HepG2 (cell line): ENCODE measurements around the gene CD151. TPM values are rescaled to one million over a fixed set of nuclear protein-coding genes. Genes with fewer than 3 reads are reported as not detected.

ENCODE experiments used
- ATAC-seq: fragments of 200-7000 bp; cut with Tn5 transposase; 3 replicates; pipeline ENCODE4 v1.9.1; 2020; ENCODE audit warnings: mild to moderate bottlenecking, moderate library complexity
- BruUV-seq: library from RNA; stranded (reverse); fragments of 400-500 nt; replicated peaks from 2 replicates; lab custom pipeline; 2021; lab: Mats Ljungman, UMichigan
- CTCF ChIA-PET: fragments of 300-600 bp; formaldehyde crosslinking; extraction: SDS; loops from one replicate; lab custom pipeline; 2021; ENCODE audit warnings: low total read pairs, inconsistent platforms, low intra/inter-chr PET ratio; lab: Yijun Ruan, JAX
- POLR2A ChIA-PET: fragments of 350-600 bp; sonication (Branson Sonifier 250); formaldehyde crosslinking; loops from one replicate; lab custom pipeline; 2020; ENCODE audit warnings: antibody characterized with exemption, inconsistent platforms; lab: Yijun Ruan, JAX
- DNase-seq: peaks from one replicate; pipeline ENCODE4 v3.0.0-alpha.2; 2015; ENCODE audit warnings: low spot score
- FAIRE-seq: peaks from 3 replicates; lab custom pipeline; 2011; peaks lifted over from hg19 to GRCh38; lab: Jason Lieb, UNC
- H2AFZ ChIP-seq: one replicate; pipeline ENCODE4 v1.6.1; 2011; ENCODE audit warnings: low read length, inconsistent platforms
- H3K27ac ChIP-seq: fragments of 300-600 bp; 3 replicates; pipeline ENCODE4 v1.8.0; 2011; ENCODE audit warnings: mixed run types, mild to moderate bottlenecking, mixed read lengths, low read length, inconsistent platforms; ENCODE audit not compliant: insufficient read depth; ENCODE audit errors: extremely low read length
- H3K27me3 ChIP-seq, 2 experiments: fragments of 200-600 bp in 1 of 2; 2 replicates in 1 of 2; 3 replicates in 1 of 2; pipeline versions ENCODE4 v1.6.0 to v1.8.0; 2011; ENCODE audit warnings: low read length in 2 of 2, mild to moderate bottlenecking in 2 of 2, moderate library complexity in 2 of 2, inconsistent platforms in 1 of 2; ENCODE audit not compliant: insufficient read depth in 2 of 2, control insufficient read depth in 1 of 2
- H3K36me3 ChIP-seq, 2 experiments: fragments of 200-600 bp in 1 of 2; replicated peaks in 1 of 2; 2 replicates in 1 of 2; 3 replicates in 1 of 2; pipeline versions ENCODE4 v1.5.1 to v1.8.0; 2011; ENCODE audit warnings: low read length in 2 of 2, inconsistent platforms in 1 of 2; ENCODE audit not compliant: insufficient read depth in 2 of 2, control insufficient read depth in 1 of 2
- H3K4me1 ChIP-seq: 2 replicates; pipeline ENCODE4 v1.5.1; 2012; ENCODE audit warnings: low read length, inconsistent platforms; ENCODE audit not compliant: insufficient read depth
- H3K4me2 ChIP-seq: 2 replicates; pipeline ENCODE4 v1.6.0; 2011; ENCODE audit warnings: low read depth, low read length, inconsistent platforms
- H3K4me3 ChIP-seq, 3 experiments: fragments of 200-600 bp in 1 of 3; sonication (generic), shearing (Covaris generic) in 1 of 3; replicated peaks in 1 of 3; 2 replicates each; pipeline ENCODE4 v1.5.1; 2011 to 2016; ENCODE audit warnings: low read length in 3 of 3, inconsistent platforms in 2 of 3, low read depth in 2 of 3, mild to moderate bottlenecking in 2 of 3, control low read depth in 1 of 3, mixed read lengths in 1 of 3; ENCODE audit not compliant: insufficient read depth in 1 of 3
- H3K79me2 ChIP-seq: one replicate; pipeline ENCODE4 v1.6.1; 2011; ENCODE audit warnings: low read length, inconsistent platforms; ENCODE audit not compliant: insufficient read depth
- H3K9ac ChIP-seq: 2 replicates; pipeline ENCODE4 v1.6.0; 2011; ENCODE audit warnings: mild to moderate bottlenecking, low read depth, low read length, inconsistent platforms; ENCODE audit not compliant: insufficient read depth
- H3K9me3 ChIP-seq: 2 replicates; pipeline ENCODE4 v1.5.1; 2012; ENCODE audit warnings: mild to moderate bottlenecking, low read length
- H4K20me1 ChIP-seq: 2 replicates; pipeline ENCODE4 v1.6.0; 2011; ENCODE audit warnings: inconsistent platforms, mild to moderate bottlenecking, low read length, moderate library complexity; ENCODE audit not compliant: insufficient read depth
- AGO2 ChIP-seq: fragments of 200-400 bp; formaldehyde crosslinking; optimal IDR thresholded peaks from 2 replicates; pipeline ENCODE3; 2017; ENCODE audit warnings: mild to moderate bottlenecking, low read depth, low read length, moderate library complexity
- WGBS: methylation state at CpG from one replicate; pipeline ENCODE4 v1.1.6; 2017; ENCODE audit warnings: low lambda C conversion rate; 5-methylcytosine and 5-hydroxymethylcytosine counted together
- in situ Hi-C: cut with HindIII; loops from 2 replicates; pipeline ENCODE4 v1.10.0; 2017; ENCODE audit warnings: low pct_unique_long_range_greater_than_20kb; ENCODE audit not compliant: extremely low pct_ligation_motif_present
- intact Hi-C: fragments of 100-400 bp; cut with micrococcal nuclease; formaldehyde crosslinking; loops from one replicate; pipeline ENCODE4 v1.10.0; 2022; ENCODE audit not compliant: unreplicated experiment
- polyA plus RNA-seq, 8 experiments: library from polyadenylated mRNA; depleted of rRNA in 3 of 8; stranded (reverse) in 7 of 8; unstranded in 1 of 8; fragments of >200 nt; fragmentation: Illumina TruSeq in 4 of 8; extraction: Trizol in 4 of 8; gene quantifications; 2 replicates each; pipeline versions ENCODE4 v1.2.1 to v1.2.3, GENCODE V29; 2011 to 2016; ENCODE audit warnings: low read depth in 4 of 8, missing spikeins in 1 of 8, mixed read lengths in 1 of 8; ENCODE audit not compliant: insufficient read depth in 1 of 8
- total RNA-seq, 5 experiments: library from RNA; depleted of rRNA; stranded (reverse); fragments of >200 nt; fragmentation: Illumina TruSeq; extraction: Trizol; gene quantifications; 2 replicates each; pipeline ENCODE4 v1.2.3, GENCODE V29; 2016; ENCODE audit warnings: low read depth in 1 of 5
- TF ChIP-seq, protein P1 (sequence below): sonication (generic); formaldehyde crosslinking; IDR thresholded peaks from 2 replicates; pipeline ENCODE4 v1.5.0; 2020; ENCODE audit warnings: missing genetic modification reagents, mild to moderate bottlenecking, borderline replicate concordance
- TF ChIP-seq, protein P2 (sequence below): fragments of 450-650 bp; IDR thresholded peaks from 2 replicates; pipeline ENCODE4 v1.6.1; 2016
- TF ChIP-seq, protein P3 (sequence below): sonication (generic); formaldehyde crosslinking; IDR thresholded peaks from 2 replicates; pipeline ENCODE4 v1.4.0; 2020; ENCODE audit warnings: missing genetic modification reagents

The CD151 gene
- total and polyA plus RNA-seq, 2 of the 13 experiments (the other 11 are each of a cell fraction or from before 2014, with no cell fraction given): 125 to 197 TPM

- peaks cover 40% of the 10 kb centered on the region for H3K4me1 ChIP-seq
- ATAC-seq: no peak
- H3K9ac ChIP-seq: no peak overlapping the region
- no peaks in the 10 kb centered on the region; a peak in 1 of 5 replicates for H3K27me3 ChIP-seq
- TF ChIP-seq, protein P1, sequence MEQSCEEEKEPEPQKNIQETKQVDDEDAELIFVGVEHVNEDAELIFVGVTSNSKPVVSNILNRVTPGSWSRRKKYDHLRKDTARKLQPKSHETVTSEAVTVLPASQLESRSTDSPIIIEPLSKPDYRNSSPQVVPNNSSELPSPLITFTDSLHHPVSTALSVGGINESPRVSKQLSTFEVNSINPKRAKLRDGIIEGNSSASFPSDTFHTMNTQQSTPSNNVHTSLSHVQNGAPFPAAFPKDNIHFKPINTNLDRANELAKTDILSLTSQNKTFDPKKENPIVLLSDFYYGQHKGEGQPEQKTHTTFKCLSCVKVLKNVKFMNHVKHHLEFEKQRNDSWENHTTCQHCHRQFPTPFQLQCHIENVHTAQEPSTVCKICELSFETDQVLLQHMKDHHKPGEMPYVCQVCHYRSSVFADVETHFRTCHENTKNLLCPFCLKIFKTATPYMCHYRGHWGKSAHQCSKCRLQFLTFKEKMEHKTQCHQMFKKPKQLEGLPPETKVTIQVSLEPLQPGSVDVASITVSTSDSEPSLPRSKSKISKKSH (CRISPR knock-in tag): no peak
- TF ChIP-seq AGO2: peak; percentile 72
- TF ChIP-seq, all 625 proteins: peak for 1
- FAIRE-seq (no peak), DNase-seq (no peak)
- BruUV-seq: no TSS peak
- no peak overlapping the region for H3K27ac ChIP-seq
- 84% methylated on average over 7 of the region's 11 CpGs for WGBS
- ChIA-PET CTCF (no interaction called here), POLR2A (interaction anchor here (0.7 to 9.2 kb wide), 4 partner anchors 10 to 136 kb away, joined by 3 to 264 read pairs (median 6); partner anchors contain the start of genes CD151, CRACR2B and PIDD1)
- intact Hi-C loops (no loop called here), in situ Hi-C loops (no loop called here)
- H3K4me2 ChIP-seq: no peak overlapping the region
- H2AFZ ChIP-seq: no peak overlapping the region
- peaks cover 24% of the 10 kb centered on the region for H4K20me1 ChIP-seq
- H3K79me2 ChIP-seq: peaks cover 19% of the 10 kb centered on the region
- no peaks in the 10 kb centered on the region for H3K9me3 ChIP-seq
- H3K36me3 ChIP-seq: peaks cover 20 to 27% of the 10 kb centered on the region in 2 experiments
- no peak overlapping the region for H3K4me3 ChIP-seq
Observed at GRCh38 chr11:815675-816432, 16.9 kb upstream of the CD151 start.

- no peak for FAIRE-seq
Observed at GRCh38 chr11:816433-816779, 16.3 kb upstream of the CD151 start.

More at GRCh38 chr11:816433-816779, 16.3 kb upstream of the CD151 start:
- DNase-seq: no peak
- TF ChIP-seq, protein P2, sequence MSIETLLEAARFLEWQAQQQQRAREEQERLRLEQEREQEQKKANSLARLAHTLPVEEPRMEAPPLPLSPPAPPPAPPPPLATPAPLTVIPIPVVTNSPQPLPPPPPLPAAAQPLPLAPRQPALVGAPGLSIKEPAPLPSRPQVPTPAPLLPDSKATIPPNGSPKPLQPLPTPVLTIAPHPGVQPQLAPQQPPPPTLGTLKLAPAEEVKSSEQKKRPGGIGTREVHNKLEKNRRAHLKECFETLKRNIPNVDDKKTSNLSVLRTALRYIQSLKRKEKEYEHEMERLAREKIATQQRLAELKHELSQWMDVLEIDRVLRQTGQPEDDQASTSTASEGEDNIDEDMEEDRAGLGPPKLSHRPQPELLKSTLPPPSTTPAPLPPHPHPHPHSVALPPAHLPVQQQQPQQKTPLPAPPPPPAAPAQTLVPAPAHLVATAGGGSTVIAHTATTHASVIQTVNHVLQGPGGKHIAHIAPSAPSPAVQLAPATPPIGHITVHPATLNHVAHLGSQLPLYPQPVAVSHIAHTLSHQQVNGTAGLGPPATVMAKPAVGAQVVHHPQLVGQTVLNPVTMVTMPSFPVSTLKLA: peak; percentile 43
- TF ChIP-seq, protein P3, sequence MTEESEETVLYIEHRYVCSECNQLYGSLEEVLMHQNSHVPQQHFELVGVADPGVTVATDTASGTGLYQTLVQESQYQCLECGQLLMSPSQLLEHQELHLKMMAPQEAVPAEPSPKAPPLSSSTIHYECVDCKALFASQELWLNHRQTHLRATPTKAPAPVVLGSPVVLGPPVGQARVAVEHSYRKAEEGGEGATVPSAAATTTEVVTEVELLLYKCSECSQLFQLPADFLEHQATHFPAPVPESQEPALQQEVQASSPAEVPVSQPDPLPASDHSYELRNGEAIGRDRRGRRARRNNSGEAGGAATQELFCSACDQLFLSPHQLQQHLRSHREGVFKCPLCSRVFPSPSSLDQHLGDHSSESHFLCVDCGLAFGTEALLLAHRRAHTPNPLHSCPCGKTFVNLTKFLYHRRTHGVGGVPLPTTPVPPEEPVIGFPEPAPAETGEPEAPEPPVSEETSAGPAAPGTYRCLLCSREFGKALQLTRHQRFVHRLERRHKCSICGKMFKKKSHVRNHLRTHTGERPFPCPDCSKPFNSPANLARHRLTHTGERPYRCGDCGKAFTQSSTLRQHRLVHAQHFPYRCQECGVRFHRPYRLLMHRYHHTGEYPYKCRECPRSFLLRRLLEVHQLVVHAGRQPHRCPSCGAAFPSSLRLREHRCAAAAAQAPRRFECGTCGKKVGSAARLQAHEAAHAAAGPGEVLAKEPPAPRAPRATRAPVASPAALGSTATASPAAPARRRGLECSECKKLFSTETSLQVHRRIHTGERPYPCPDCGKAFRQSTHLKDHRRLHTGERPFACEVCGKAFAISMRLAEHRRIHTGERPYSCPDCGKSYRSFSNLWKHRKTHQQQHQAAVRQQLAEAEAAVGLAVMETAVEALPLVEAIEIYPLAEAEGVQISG (CRISPR knock-in tag): no peak
- TF ChIP-seq, all 625 proteins: peak for 1
- intact Hi-C loops: no loop called here
- WGBS: 75% methylated on average over 11 of the region's 11 CpGs
- no peak overlapping the region for H3K9ac ChIP-seq
- H3K4me1 ChIP-seq: peaks cover 40% of the 10 kb centered on the region
- in situ Hi-C loops: no loop called here
- H3K9me3 ChIP-seq: no peaks in the 10 kb centered on the region
- no peak overlapping the region for H3K4me3 ChIP-seq
- H3K27ac ChIP-seq: no peak overlapping the region
- BruUV-seq: no TSS peak
- H3K36me3 ChIP-seq: peaks cover 20 to 22% of the 10 kb centered on the region in 2 experiments
- ChIA-PET POLR2A (interaction anchor here (1.3 to 9.2 kb wide), 3 partner anchors 11 to 136 kb away, joined by 3 to 264 read pairs (median 7); partner anchors contain the start of genes CD151, CRACR2B and PIDD1), CTCF (no interaction called here)
- peaks cover 24% of the 10 kb centered on the region for H4K20me1 ChIP-seq
- ATAC-seq: no peak
- no peak overlapping the region for H3K4me2 ChIP-seq
- H3K79me2 ChIP-seq: peaks cover 19% of the 10 kb centered on the region
- H3K27me3 ChIP-seq: no peaks in the 10 kb centered on the region; a peak in 1 of 5 replicates
- H2AFZ ChIP-seq: no peak overlapping the region
